Smooth muscle cell (in vitro differentiated cells): ENCODE data around the gene MFSD6L. TPM values are rescaled to one million over a fixed set of nuclear protein-coding genes. Genes with fewer than 3 reads are reported as not detected.

ENCODE experiments used
- DNase-seq: peaks from one replicate; lab custom pipeline; 2025; ENCODE audit not compliant: unreplicated experiment; lab: John Stamatoyannopoulos, UW
- H2AFZ ChIP-seq: fragments of 200-600 bp; sonication (generic); 2 replicates; pipeline ENCODE4 v1.6.0; 2016; ENCODE audit warnings: antibody characterized with exemption, low read depth, mild to moderate bottlenecking
- H3F3A ChIP-seq: fragments of 200-600 bp; sonication (generic); 2 replicates; pipeline ENCODE4 v1.6.0; 2017; ENCODE audit warnings: antibody characterized with exemption, low read depth
- H3K27ac ChIP-seq: fragments of 200-600 bp; sonication (generic); 2 replicates; pipeline ENCODE4 v1.5.1; 2016; ENCODE audit warnings: low read depth, mild to moderate bottlenecking
- H3K27me3 ChIP-seq: fragments of 200-600 bp; sonication (generic); 2 replicates; pipeline ENCODE4 v1.6.1; 2016; ENCODE audit warnings: low read depth, mild to moderate bottlenecking
- H3K36me3 ChIP-seq: fragments of 200-600 bp; sonication (generic); 2 replicates; pipeline ENCODE4 v1.5.1; 2016; ENCODE audit warnings: low read depth
- H3K4me1 ChIP-seq: fragments of 200-600 bp; sonication (generic); 2 replicates; pipeline ENCODE4 v1.5.1; 2016; ENCODE audit warnings: low read depth
- H3K4me2 ChIP-seq: fragments of 200-600 bp; sonication (generic); 2 replicates; pipeline ENCODE4 v1.6.0; 2016; ENCODE audit warnings: mild to moderate bottlenecking
- H3K4me3 ChIP-seq: fragments of 200-600 bp; sonication (generic); 2 replicates; pipeline ENCODE4 v1.5.1; 2016; ENCODE audit warnings: mild to moderate bottlenecking
- H3K79me2 ChIP-seq: fragments of 200-600 bp; sonication (generic); 2 replicates; pipeline ENCODE4 v1.6.0; 2016; ENCODE audit warnings: low read depth, mild to moderate bottlenecking
- H3K9ac ChIP-seq: fragments of 200-600 bp; sonication (generic); 2 replicates; pipeline ENCODE4 v1.6.0; 2016; ENCODE audit warnings: low read depth
- H3K9me3 ChIP-seq: fragments of 200-600 bp; sonication (generic); replicated peaks from 2 replicates; pipeline ENCODE4 v1.5.1; 2016; ENCODE audit warnings: low read depth
- H4K20me1 ChIP-seq: fragments of 200-600 bp; sonication (generic); 2 replicates; pipeline ENCODE4 v1.6.0; 2016; ENCODE audit warnings: low read depth
- WGBS: methylation state at CpG from one replicate; pipeline ENCODE4 v1.1.7; 2016; ENCODE audit warnings: low lambda C conversion rate; 5-methylcytosine and 5-hydroxymethylcytosine counted together
- polyA plus RNA-seq: library from polyadenylated mRNA; unstranded; fragments of >200 nt; fragmentation: Nextera tagmentation; extraction: Ambion mirVana; gene quantifications from 2 replicates; pipeline ENCODE4 v1.2.1, GENCODE V29; 2016
- total RNA-seq: library from RNA; depleted of rRNA; stranded (reverse); fragments of >200 nt; gene quantifications from 2 replicates; pipeline ENCODE4 v1.2.3, GENCODE V29; 2014
- TF ChIP-seq, protein P1 (sequence below): fragments of 200-600 bp; sonication (generic); IDR thresholded peaks from 2 replicates; pipeline ENCODE4 v1.5.1; 2017; ENCODE audit warnings: borderline replicate concordance, mild to moderate bottlenecking, antibody characterized with exemption; ENCODE audit not compliant: insufficient read depth, poor library complexity, severe bottlenecking

The MFSD6L gene
- total and polyA plus RNA-seq, 2 experiments from 2014 or later: 0.13 TPM; not detected in 1

DNA sequence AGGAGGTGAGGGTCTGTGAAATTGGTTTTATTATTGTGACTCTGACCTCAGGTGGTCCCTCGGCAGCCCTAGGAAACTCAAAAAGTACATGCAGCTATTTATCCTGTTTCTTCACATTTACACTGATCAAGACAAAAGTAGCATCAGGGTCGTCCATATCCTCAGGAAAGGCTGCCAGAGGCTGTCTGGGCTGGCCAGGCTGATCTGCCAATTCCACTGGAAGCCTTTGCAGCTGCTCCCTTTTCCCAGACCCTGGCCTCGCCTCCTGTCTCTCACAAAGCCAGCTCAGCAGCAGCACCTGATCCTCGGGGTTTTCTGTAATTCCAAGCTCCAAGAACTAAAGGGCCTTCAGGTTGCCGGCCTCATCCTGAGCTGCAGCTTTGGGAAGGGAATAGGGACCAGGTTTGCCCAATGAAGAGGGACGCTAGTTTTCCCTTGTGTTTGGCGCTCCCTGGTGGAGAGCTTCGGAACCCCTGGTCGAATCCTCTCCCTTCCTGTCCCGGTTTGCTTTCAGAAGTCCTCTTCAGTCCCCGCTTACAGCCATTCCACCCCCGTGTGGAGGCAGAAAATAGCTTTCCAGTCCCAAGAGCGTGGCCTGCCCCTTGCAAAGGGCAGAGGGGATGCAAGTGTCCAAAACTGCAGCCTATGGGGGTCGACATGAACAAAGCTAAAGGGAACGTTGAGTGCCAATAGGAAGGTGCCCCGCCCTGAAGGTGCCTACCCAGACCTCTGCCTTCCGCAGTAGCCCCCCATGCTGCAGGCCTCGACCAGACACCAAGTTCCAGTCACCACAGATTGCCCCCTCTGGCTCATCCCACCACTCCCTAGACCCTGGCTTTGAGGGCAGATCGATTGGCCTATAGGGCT is 13.4 kb downstream of the MFSD6L start:
- Histone ChIP-seq H3K4me3 (no peak overlapping the region), H3K27ac (no peak overlapping the region), H3K79me2 (no peaks in the 10 kb centered on the region), H3K27me3 (no peaks in the 10 kb centered on the region), H3K9ac (no peak overlapping the region), H3K4me1 (no peaks in the 10 kb centered on the region), H3K9me3 (no peaks in the 10 kb centered on the region), H3K36me3 (no peaks in the 10 kb centered on the region), H4K20me1 (no peaks in the 10 kb centered on the region), H2AFZ (no peak overlapping the region), H3K4me2 (no peak overlapping the region), H3F3A (no peaks in the 10 kb centered on the region)
- 33% methylated on average over 19 of the region's 19 CpGs for WGBS
- TF ChIP-seq, protein P1, sequence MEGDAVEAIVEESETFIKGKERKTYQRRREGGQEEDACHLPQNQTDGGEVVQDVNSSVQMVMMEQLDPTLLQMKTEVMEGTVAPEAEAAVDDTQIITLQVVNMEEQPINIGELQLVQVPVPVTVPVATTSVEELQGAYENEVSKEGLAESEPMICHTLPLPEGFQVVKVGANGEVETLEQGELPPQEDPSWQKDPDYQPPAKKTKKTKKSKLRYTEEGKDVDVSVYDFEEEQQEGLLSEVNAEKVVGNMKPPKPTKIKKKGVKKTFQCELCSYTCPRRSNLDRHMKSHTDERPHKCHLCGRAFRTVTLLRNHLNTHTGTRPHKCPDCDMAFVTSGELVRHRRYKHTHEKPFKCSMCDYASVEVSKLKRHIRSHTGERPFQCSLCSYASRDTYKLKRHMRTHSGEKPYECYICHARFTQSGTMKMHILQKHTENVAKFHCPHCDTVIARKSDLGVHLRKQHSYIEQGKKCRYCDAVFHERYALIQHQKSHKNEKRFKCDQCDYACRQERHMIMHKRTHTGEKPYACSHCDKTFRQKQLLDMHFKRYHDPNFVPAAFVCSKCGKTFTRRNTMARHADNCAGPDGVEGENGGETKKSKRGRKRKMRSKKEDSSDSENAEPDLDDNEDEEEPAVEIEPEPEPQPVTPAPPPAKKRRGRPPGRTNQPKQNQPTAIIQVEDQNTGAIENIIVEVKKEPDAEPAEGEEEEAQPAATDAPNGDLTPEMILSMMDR: peak; percentile 82
- DNase-seq: peak; percentile 41

GRCh38 chr17:8782176-8782575 is 17.0 kb downstream of the MFSD6L start:
- 86% methylated on average over 1 of the region's 1 CpG for WGBS
- TF ChIP-seq, protein P1: no peak

DNA sequence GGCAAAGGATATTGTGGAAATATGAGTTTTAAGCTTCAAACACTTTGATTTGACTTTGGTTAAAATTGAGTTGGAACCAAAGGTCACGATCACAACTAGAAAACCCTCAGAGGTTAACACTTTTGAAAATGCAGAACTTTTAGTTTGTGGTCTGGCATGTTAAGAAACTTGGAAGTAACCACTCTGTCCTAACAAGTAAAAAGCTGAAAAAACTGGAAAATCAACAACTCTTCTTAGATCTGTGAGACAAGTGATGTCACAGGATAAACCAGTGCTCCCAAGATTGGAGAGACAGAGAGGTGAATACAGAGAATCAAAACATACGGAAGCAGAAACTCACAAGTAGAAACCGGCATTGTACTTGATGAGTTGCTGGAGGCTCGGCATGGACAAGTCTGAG is 17.4 kb downstream of the MFSD6L start:
- Histone ChIP-seq H3K4me1 (no peaks in the 10 kb centered on the region), H3K4me2 (no peak overlapping the region), H4K20me1 (no peaks in the 10 kb centered on the region), H3K9ac (no peak overlapping the region), H2AFZ (no peak overlapping the region), H3F3A (no peaks in the 10 kb centered on the region), H3K4me3 (no peak overlapping the region), H3K27ac (peak overlapping the region; percentile 66), H3K27me3 (no peaks in the 10 kb centered on the region), H3K9me3 (no peaks in the 10 kb centered on the region), H3K36me3 (no peaks in the 10 kb centered on the region), H3K79me2 (no peaks in the 10 kb centered on the region)
- TF ChIP-seq, protein P1: no peak
- no peak for DNase-seq
- WGBS: 82% methylated on average over 4 of the region's 4 CpGs

More at GRCh38 chr17:8782176-8782575, 17.0 kb downstream of the MFSD6L start:
- Histone ChIP-seq H4K20me1 (no peaks in the 10 kb centered on the region), H3K4me1 (no peaks in the 10 kb centered on the region), H3K36me3 (no peaks in the 10 kb centered on the region), H3K79me2 (no peaks in the 10 kb centered on the region), H3K27ac (peak overlapping the region; percentile 66), H3K9ac (no peak overlapping the region), H3K4me2 (no peak overlapping the region), H3K27me3 (no peaks in the 10 kb centered on the region), H3F3A (no peaks in the 10 kb centered on the region), H3K9me3 (no peaks in the 10 kb centered on the region), H3K4me3 (no peak overlapping the region), H2AFZ (no peak overlapping the region)
- DNase-seq: no peak
